HEK293 (cell line): ENCODE measurements around the gene GART.

Experiments used
- GLI2 ChIP-seq: fragments of 450-650 bp; formaldehyde crosslinking; IDR thresholded peaks from 2 replicates; pipeline ENCODE4; 2017; ENCODE audit warnings: missing biosample characterization, missing genetic modification characterization, low read depth, borderline replicate concordance
- HOXC10 ChIP-seq: sonication (generic); formaldehyde crosslinking; IDR thresholded peaks from 2 replicates; pipeline ENCODE4 v1.8.1; 2023; ENCODE audit warnings: mild to moderate bottlenecking, missing genetic modification reagents
- IKZF3 ChIP-seq: fragments of 450-650 bp; IDR thresholded peaks from 2 replicates; pipeline ENCODE4 v1.5.0; 2018; ENCODE audit warnings: missing biosample characterization, mild to moderate bottlenecking, missing genetic modification characterization, moderate library complexity
- KLF10 ChIP-seq: fragments of 450-650 bp; IDR thresholded peaks from 2 replicates; pipeline ENCODE4 v1.5.1; 2018; ENCODE audit warnings: missing biosample characterization, mild to moderate bottlenecking, missing genetic modification characterization
- REPIN1 ChIP-seq: fragments of 450-650 bp; formaldehyde crosslinking; IDR thresholded peaks from 2 replicates; pipeline ENCODE4 v1.5.1; 2017; ENCODE audit warnings: missing biosample characterization, missing genetic modification characterization, low read depth
- SP7 ChIP-seq: fragments of 450-650 bp; formaldehyde crosslinking; IDR thresholded peaks from 2 replicates; pipeline ENCODE4 v1.5.1; 2016; ENCODE audit warnings: missing biosample characterization, missing genetic modification characterization
- YY2 ChIP-seq: fragments of 450-650 bp; formaldehyde crosslinking; IDR thresholded peaks from 2 replicates; pipeline ENCODE4 v1.5.1; 2016; ENCODE audit warnings: missing biosample characterization, missing genetic modification characterization
- ZBTB1 ChIP-seq: fragments of 450-650 bp; formaldehyde crosslinking; IDR thresholded peaks from 2 replicates; pipeline ENCODE4 v1.5.1; 2016; ENCODE audit warnings: missing biosample characterization, missing genetic modification characterization
- ZBTB10 ChIP-seq: fragments of 450-650 bp; formaldehyde crosslinking; IDR thresholded peaks from 2 replicates; pipeline ENCODE4 v1.5.1; 2016; ENCODE audit warnings: missing biosample characterization, missing genetic modification characterization
- ZBTB21 ChIP-seq: fragments of 450-650 bp; formaldehyde crosslinking; IDR thresholded peaks from 2 replicates; pipeline ENCODE4 v1.5.1; 2017; ENCODE audit warnings: missing biosample characterization, missing genetic modification characterization
- ZFP3 ChIP-seq: fragments of 450-650 bp; formaldehyde crosslinking; IDR thresholded peaks from 2 replicates; pipeline ENCODE4 v1.5.1; 2016; ENCODE audit warnings: low read depth, missing biosample characterization, missing genetic modification characterization
- ZNF140 ChIP-seq: fragments of 450-650 bp; formaldehyde crosslinking; IDR thresholded peaks from 2 replicates; pipeline ENCODE4 v1.5.1; 2016; ENCODE audit warnings: missing biosample characterization, missing genetic modification characterization
- ZNF169 ChIP-seq: fragments of 450-650 bp; formaldehyde crosslinking; IDR thresholded peaks from 2 replicates; pipeline ENCODE4 v1.5.1; 2016; ENCODE audit warnings: missing biosample characterization, missing genetic modification characterization
- ZNF223 ChIP-seq: fragments of 450-650 bp; formaldehyde crosslinking; IDR thresholded peaks from 2 replicates; pipeline ENCODE4 v1.5.1; 2016; ENCODE audit warnings: missing biosample characterization, missing genetic modification characterization
- ZNF24 ChIP-seq: fragments of 450-650 bp; formaldehyde crosslinking; IDR thresholded peaks from 2 replicates; pipeline ENCODE4 v1.5.1; 2016; ENCODE audit warnings: missing biosample characterization, missing genetic modification characterization
- ZNF311 ChIP-seq: fragments of 450-650 bp; formaldehyde crosslinking; IDR thresholded peaks from 2 replicates; pipeline ENCODE4 v1.5.1; 2017; ENCODE audit warnings: missing biosample characterization, missing genetic modification characterization, borderline replicate concordance
- ZNF354C ChIP-seq: fragments of 450-650 bp; formaldehyde crosslinking; IDR thresholded peaks from 2 replicates; pipeline ENCODE4 v1.5.1; 2016; ENCODE audit warnings: missing biosample characterization, missing genetic modification characterization, low read depth, borderline replicate concordance
- ZNF473 ChIP-seq: fragments of 450-650 bp; formaldehyde crosslinking; IDR thresholded peaks from 2 replicates; pipeline ENCODE4 v1.5.1; 2017; ENCODE audit warnings: missing biosample characterization, missing genetic modification characterization
- ZNF510 ChIP-seq: fragments of 450-650 bp; formaldehyde crosslinking; IDR thresholded peaks from 2 replicates; pipeline ENCODE4 v1.5.1; 2018; ENCODE audit warnings: mild to moderate bottlenecking, missing genetic modification characterization, missing biosample characterization; ENCODE audit not compliant: insufficient replicate concordance
- ZNF514 ChIP-seq: fragments of 450-650 bp; formaldehyde crosslinking; IDR thresholded peaks from 2 replicates; pipeline ENCODE4 v1.5.1; 2016; ENCODE audit warnings: missing biosample characterization, missing genetic modification characterization
- ZNF600 ChIP-seq: fragments of 450-650 bp; formaldehyde crosslinking; IDR thresholded peaks from 2 replicates; pipeline ENCODE4 v1.5.1; 2016; ENCODE audit warnings: missing biosample characterization, missing genetic modification characterization
- ZNF777 ChIP-seq: fragments of 450-650 bp; formaldehyde crosslinking; IDR thresholded peaks from 2 replicates; pipeline ENCODE4 v1.5.1; 2017; ENCODE audit warnings: missing biosample characterization, missing genetic modification characterization, borderline replicate concordance
- ZSCAN30 ChIP-seq: fragments of 450-650 bp; IDR thresholded peaks from 2 replicates; pipeline ENCODE4 v1.5.1; 2018; ENCODE audit warnings: missing biosample characterization, mild to moderate bottlenecking, missing genetic modification characterization, moderate library complexity
- ZXDB ChIP-seq: fragments of 450-650 bp; formaldehyde crosslinking; IDR thresholded peaks from 2 replicates; pipeline ENCODE4 v1.5.1; 2016; ENCODE audit warnings: missing biosample characterization, missing genetic modification characterization
- TF ChIP-seq, protein P1 (sequence below): fragments of 450-650 bp; formaldehyde crosslinking; IDR thresholded peaks from 2 replicates; pipeline ENCODE4; 2016; ENCODE audit warnings: missing biosample characterization, missing genetic modification characterization
- TF ChIP-seq, protein P2 (sequence below): fragments of 450-650 bp; formaldehyde crosslinking; IDR thresholded peaks from 2 replicates; pipeline ENCODE4 v1.5.1; 2016; ENCODE audit warnings: missing biosample characterization, missing genetic modification characterization
- TF ChIP-seq, protein P3 (sequence below): fragments of 450-650 bp; formaldehyde crosslinking; IDR thresholded peaks from 2 replicates; pipeline ENCODE4 v1.5.1; 2016; ENCODE audit warnings: missing biosample characterization, missing genetic modification characterization, low read depth
- TF ChIP-seq, protein P4 (sequence below): fragments of 450-650 bp; formaldehyde crosslinking; IDR thresholded peaks from 2 replicates; pipeline ENCODE4 v1.5.1; 2016; ENCODE audit warnings: missing biosample characterization, missing genetic modification characterization
- TF ChIP-seq, protein P5 (sequence below): fragments of 450-650 bp; formaldehyde crosslinking; IDR thresholded peaks from 2 replicates; pipeline ENCODE4 v1.5.1; 2016; ENCODE audit warnings: missing biosample characterization, missing genetic modification characterization

The GART gene

DNA sequence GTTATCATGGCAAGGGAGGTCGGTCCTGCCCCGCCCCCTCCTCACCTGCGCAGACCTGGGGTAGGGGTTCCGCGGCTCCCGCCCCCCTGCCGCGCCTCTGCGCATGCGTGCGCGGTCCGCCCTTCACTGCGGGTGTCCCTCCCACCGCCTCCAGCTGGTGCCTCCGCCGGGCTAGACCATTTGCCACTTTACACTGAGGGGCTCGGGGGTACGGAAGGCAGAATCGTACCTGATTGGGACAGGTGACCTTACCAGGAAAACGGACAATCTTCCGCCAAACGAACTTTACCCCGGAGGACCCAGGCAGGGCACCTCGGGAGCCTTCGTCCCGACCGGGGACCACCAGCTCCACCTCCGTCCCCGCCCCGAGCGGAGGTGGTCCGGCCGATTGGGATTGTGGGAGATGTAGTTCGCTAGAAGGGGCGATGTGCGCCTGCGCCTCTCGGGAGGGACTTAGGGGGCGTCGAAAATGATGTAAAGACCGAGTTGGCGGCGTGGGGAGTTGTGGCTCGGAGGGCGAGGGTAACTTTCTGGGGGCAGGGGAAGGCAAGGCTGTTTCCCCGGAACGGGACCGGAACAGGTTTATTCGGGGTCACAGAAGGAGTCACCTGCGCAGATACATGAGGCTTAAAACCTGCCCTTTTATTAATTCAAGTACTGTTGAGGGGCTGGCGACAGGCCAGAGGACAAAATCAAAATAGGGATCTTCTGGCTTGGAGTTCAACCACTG lies 50.4 kb downstream of the GART start, which contains the start of gene DNAJC28 (continued):
- TF ChIP-seq, protein P1, sequence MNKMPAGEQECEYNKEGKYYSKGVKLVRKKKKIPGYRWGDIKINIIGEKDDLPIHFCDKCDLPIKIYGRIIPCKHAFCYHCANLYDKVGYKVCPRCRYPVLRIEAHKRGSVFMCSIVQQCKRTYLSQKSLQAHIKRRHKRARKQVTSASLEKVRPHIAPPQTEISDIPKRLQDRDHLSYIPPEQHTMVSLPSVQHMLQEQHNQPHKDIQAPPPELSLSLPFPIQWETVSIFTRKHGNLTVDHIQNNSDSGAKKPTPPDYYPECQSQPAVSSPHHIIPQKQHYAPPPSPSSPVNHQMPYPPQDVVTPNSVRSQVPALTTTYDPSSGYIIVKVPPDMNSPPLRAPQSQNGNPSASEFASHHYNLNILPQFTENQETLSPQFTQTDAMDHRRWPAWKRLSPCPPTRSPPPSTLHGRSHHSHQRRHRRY, result no peak
- TF ChIP-seq ZSCAN30 (tag by site-specific recombination) (no peak), ZBTB21 (tag by site-specific recombination) (peak; percentile 90), ZNF140 (tag by site-specific recombination) (no peak), ZNF169 (tag by site-specific recombination) (no peak), HOXC10 (CRISPR knock-in tag) (no peak), ZNF510 (no peak), KLF10 (tag by site-specific recombination) (peak; percentile 89), ZNF354C (tag by site-specific recombination) (no peak), ZNF311 (tag by site-specific recombination) (no peak), ZNF777 (tag by site-specific recombination) (no peak), ZXDB (peak; percentile 95), ZNF600 (peak; percentile 84), ZNF473 (tag by site-specific recombination) (no peak), ZBTB1 (no peak), IKZF3 (tag by site-specific recombination) (no peak), GLI2 (tag by site-specific recombination) (no peak), ZNF24 (tag by site-specific recombination) (peak; percentile 43), ZNF223 (tag by site-specific recombination) (no peak), ZNF514 (tag by site-specific recombination) (no peak), YY2 (tag by site-specific recombination) (no peak), REPIN1 (0 out of 2 replicates have a peak, but pooled peaks have one; percentile 11), SP7 (peak; percentile 94), ZFP3 (tag by site-specific recombination) (no peak), ZBTB10 (tag by site-specific recombination) (peak; percentile 94)
- TF ChIP-seq, protein P2, sequence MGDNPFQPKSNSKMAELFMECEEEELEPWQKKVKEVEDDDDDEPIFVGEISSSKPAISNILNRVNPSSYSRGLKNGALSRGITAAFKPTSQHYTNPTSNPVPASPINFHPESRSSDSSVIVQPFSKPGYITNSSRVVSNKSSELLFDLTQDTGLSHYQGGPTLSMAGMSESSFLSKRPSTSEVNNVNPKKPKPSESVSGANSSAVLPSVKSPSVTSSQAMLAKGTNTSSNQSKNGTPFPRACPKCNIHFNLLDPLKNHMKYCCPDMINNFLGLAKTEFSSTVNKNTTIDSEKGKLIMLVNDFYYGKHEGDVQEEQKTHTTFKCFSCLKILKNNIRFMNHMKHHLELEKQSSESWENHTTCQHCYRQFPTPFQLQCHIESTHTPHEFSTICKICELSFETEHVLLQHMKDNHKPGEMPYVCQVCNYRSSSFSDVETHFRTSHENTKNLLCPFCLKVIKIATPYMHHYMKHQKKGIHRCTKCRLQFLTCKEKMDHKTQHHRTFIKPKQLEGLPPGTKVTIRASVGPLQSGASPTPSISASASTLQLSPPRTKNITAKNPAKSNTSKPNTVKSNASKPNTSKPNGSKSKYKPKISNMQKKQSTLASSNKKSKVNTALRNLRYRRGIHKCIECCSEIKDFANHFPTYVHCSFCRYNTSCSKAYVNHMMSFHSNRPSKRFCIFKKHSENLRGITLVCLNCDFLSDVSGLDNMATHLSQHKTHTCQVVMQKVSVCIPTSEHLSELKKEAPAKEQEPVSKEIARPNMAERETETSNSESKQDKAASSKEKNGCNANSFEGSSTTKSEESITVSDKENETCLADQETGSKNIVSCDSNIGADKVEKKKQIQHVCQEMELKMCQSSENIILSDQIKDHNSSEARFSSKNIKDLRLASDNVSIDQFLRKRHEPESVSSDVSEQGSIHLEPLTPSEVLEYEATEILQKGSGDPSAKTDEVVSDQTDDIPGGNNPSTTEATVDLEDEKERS (tag by site-specific recombination), result no peak
- TF ChIP-seq, protein P3, sequence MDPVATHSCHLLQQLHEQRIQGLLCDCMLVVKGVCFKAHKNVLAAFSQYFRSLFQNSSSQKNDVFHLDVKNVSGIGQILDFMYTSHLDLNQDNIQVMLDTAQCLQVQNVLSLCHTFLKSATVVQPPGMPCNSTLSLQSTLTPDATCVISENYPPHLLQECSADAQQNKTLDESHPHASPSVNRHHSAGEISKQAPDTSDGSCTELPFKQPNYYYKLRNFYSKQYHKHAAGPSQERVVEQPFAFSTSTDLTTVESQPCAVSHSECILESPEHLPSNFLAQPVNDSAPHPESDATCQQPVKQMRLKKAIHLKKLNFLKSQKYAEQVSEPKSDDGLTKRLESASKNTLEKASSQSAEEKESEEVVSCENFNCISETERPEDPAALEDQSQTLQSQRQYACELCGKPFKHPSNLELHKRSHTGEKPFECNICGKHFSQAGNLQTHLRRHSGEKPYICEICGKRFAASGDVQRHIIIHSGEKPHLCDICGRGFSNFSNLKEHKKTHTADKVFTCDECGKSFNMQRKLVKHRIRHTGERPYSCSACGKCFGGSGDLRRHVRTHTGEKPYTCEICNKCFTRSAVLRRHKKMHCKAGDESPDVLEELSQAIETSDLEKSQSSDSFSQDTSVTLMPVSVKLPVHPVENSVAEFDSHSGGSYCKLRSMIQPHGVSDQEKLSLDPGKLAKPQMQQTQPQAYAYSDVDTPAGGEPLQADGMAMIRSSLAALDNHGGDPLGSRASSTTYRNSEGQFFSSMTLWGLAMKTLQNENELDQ (tag by site-specific recombination), result no peak
- TF ChIP-seq, protein P4, sequence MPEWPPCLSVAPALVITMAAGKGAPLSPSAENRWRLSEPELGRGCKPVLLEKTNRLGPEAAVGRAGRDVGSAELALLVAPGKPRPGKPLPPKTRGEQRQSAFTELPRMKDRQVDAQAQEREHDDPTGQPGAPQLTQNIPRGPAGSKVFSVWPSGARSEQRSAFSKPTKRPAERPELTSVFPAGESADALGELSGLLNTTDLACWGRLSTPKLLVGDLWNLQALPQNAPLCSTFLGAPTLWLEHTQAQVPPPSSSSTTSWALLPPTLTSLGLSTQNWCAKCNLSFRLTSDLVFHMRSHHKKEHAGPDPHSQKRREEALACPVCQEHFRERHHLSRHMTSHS (tag by site-specific recombination), result no peak
- TF ChIP-seq, protein P5, sequence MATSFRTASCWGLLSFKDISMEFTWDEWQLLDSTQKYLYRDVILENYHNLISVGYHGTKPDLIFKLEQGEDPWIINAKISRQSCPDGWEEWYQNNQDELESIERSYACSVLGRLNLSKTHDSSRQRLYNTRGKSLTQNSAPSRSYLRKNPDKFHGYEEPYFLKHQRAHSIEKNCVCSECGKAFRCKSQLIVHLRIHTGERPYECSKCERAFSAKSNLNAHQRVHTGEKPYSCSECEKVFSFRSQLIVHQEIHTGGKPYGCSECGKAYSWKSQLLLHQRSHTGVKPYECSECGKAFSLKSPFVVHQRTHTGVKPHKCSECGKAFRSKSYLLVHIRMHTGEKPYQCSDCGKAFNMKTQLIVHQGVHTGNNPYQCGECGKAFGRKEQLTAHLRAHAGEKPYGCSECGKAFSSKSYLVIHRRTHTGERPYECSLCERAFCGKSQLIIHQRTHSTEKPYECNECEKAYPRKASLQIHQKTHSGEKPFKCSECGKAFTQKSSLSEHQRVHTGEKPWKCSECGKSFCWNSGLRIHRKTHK (tag by site-specific recombination), result no peak
